HG02610 (cell line): ENCODE measurements around the gene SIGLEC7.

Experiments used
- ATAC-seq: cut with Tn5 transposase; IDR thresholded peaks from one replicate; pipeline ENCODE4 v1.9.1; 2021; ENCODE audit warnings: mild to moderate bottlenecking, moderate library complexity; ENCODE audit not compliant: unreplicated experiment

Gene SIGLEC7

GRCh38 chr19:51116736-51117286 lies 25.3 kb upstream of the SIGLEC7 start:
- no peak for ATAC-seq

- ATAC-seq: no peak
Observed at GRCh38 chr19:51119101-51119500, 23.0 kb upstream of the SIGLEC7 start.

- no peak for ATAC-seq
Observed at GRCh38 chr19:51119611-51120010, 22.5 kb upstream of the SIGLEC7 start.

GRCh38 chr19:51120160-51120559 lies 21.9 kb upstream of the SIGLEC7 start:
- no peak for ATAC-seq

GRCh38 chr19:51121257-51121656 lies 20.8 kb upstream of the SIGLEC7 start:
- no peak for ATAC-seq

GRCh38 chr19:51122112-51122981 lies 19.8 kb upstream of the SIGLEC7 start:
- no peak for ATAC-seq

GRCh38 chr19:51123381-51123800 lies 18.7 kb upstream of the SIGLEC7 start:
- ATAC-seq: no peak

GRCh38 chr19:51123802-51124201 lies 18.3 kb upstream of the SIGLEC7 start:
- no peak for ATAC-seq

- ATAC-seq: no peak
Observed at GRCh38 chr19:51124216-51124615, 17.9 kb upstream of the SIGLEC7 start.

- ATAC-seq: no peak
Observed at GRCh38 chr19:51124729-51125128, 17.4 kb upstream of the SIGLEC7 start, which contains the start of gene SIGLEC9. Gene SIGLEC9, plus strand, starts transcription at chr19:51124906. Its CDS starts 69 bp downstream, at chr19:51124975.

GRCh38 chr19:51125421-51126075 lies 16.6 kb upstream of the SIGLEC7 start:
- ATAC-seq: no peak

GRCh38 chr19:51127032-51127431 lies 15.1 kb upstream of the SIGLEC7 start:
- no peak for ATAC-seq

GRCh38 chr19:51127755-51128154 lies 14.3 kb upstream of the SIGLEC7 start:
- no peak for ATAC-seq

GRCh38 chr19:51128227-51128626 lies 13.9 kb upstream of the SIGLEC7 start:
- no peak for ATAC-seq

GRCh38 chr19:51129716-51130115 lies 12.4 kb upstream of the SIGLEC7 start:
- no peak for ATAC-seq

- ATAC-seq: no peak
Observed at GRCh38 chr19:51131780-51132680, 10.1 kb upstream of the SIGLEC7 start.

- no peak for ATAC-seq
Observed at GRCh38 chr19:51135004-51135403, 7.1 kb upstream of the SIGLEC7 start.

- no peak for ATAC-seq
Observed at GRCh38 chr19:51135986-51136762, 5.9 kb upstream of the SIGLEC7 start.

GRCh38 chr19:51136851-51137551 lies 5.1 kb upstream of the SIGLEC7 start:
- ATAC-seq: no peak
